Prostate gland (tissue), 2 donors: ENCODE results near the gene LRRC43.

Experiments used
- POLR2A ChIP-seq: fragments of 450-650 bp; IDR thresholded peaks from one replicate; pipeline ENCODE4 v1.6.1; 2016; ENCODE audit warnings: antibody characterized with exemption, mild to moderate bottlenecking
- POLR2AphosphoS5 ChIP-seq: sonication (generic); formaldehyde crosslinking; IDR thresholded peaks from one replicate; pipeline ENCODE4 v1.6.1; 2017; ENCODE audit warnings: antibody characterized with exemption
- TF ChIP-seq, protein P1 (sequence below), 4 experiments: fragments of 200-600 bp in 2 of 4; fragments of 450-650 bp in 2 of 4; sonication (generic) in 2 of 4; IDR thresholded peaks; 1 replicate in 3 of 4; 2 replicates in 1 of 4; pipeline ENCODE4 v1.5.1; 2016 to 2019; ENCODE audit warnings: antibody characterized with exemption in 4 of 4, mild to moderate bottlenecking in 2 of 4, moderate library complexity in 2 of 4

DNA sequence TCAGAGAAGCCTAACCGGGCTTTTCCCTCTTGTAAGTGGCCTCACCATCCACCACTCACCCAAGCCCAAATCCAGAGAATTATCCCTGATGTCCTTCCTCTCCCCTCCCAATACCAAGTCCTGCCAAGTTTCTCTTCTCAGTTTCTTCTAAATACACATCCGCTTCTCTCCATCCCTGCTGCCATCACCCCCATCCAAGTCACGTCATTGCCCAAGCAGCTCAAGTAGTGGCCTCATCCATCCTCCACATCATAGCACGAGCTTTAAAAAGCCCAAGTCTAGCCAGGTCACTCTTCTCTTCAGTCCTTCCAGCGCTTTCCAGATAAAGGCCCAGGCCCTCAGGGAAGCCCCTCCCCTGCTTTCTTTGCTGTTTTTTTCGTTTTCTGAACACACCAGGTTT, 34.3 kb upstream of the LRRC43 start:
- TF ChIP-seq, protein P1, sequence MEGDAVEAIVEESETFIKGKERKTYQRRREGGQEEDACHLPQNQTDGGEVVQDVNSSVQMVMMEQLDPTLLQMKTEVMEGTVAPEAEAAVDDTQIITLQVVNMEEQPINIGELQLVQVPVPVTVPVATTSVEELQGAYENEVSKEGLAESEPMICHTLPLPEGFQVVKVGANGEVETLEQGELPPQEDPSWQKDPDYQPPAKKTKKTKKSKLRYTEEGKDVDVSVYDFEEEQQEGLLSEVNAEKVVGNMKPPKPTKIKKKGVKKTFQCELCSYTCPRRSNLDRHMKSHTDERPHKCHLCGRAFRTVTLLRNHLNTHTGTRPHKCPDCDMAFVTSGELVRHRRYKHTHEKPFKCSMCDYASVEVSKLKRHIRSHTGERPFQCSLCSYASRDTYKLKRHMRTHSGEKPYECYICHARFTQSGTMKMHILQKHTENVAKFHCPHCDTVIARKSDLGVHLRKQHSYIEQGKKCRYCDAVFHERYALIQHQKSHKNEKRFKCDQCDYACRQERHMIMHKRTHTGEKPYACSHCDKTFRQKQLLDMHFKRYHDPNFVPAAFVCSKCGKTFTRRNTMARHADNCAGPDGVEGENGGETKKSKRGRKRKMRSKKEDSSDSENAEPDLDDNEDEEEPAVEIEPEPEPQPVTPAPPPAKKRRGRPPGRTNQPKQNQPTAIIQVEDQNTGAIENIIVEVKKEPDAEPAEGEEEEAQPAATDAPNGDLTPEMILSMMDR (IDR thresholded peaks at IDR 0.05) = no peak
- TF ChIP-seq POLR2A (no peak), POLR2AphosphoS5 (no peak)
